Central memory CD8-positive, alpha-beta T cell (primary cell): ENCODE measurements around the gene PHACTR4.
"Not testable (repeated sequence)": the region's sequence is repeated elsewhere in the genome, so short reads cannot be mapped to it uniquely, and the experiment has no call there.

ENCODE experiments used
- ATAC-seq: fragments of 150-1000 bp; cut with Tn5 transposase; replicated peaks from 2 replicates; pipeline ENCODE4 v1.10.0; 2022; ENCODE audit warnings: mild to moderate bottlenecking, moderate FRiP score, moderate number of reproducible peaks; ENCODE audit not compliant: poor library complexity, severe bottlenecking; ENCODE audit errors: extremely low read depth
- DNase-seq, 2 donors: peaks; one replicate each; pipeline ENCODE4 v3.0.0; 2021; ENCODE audit warnings: low spot score in 2 of 2
- H3K27ac Mint-ChIP-seq: one replicate; pipeline ENCODE4 v1.8.0; 2022; ENCODE audit warnings: low read depth, mild to moderate bottlenecking, moderate library complexity, mixed read lengths
- H3K27me3 Mint-ChIP-seq: one replicate; pipeline ENCODE4 v1.8.0; 2022; ENCODE audit warnings: mixed read lengths
- H3K36me3 Mint-ChIP-seq: one replicate; pipeline ENCODE4 v1.8.0; 2022; ENCODE audit warnings: mild to moderate bottlenecking, moderate library complexity, mixed read lengths; ENCODE audit not compliant: insufficient read depth
- H3K4me1 Mint-ChIP-seq: one replicate; pipeline ENCODE4 v1.8.0; 2022; ENCODE audit warnings: mixed read lengths
- H3K4me3 Mint-ChIP-seq: one replicate; pipeline ENCODE4 v1.8.0; 2022; ENCODE audit warnings: mild to moderate bottlenecking, moderate library complexity, mixed read lengths
- H3K9me3 Mint-ChIP-seq: one replicate; pipeline ENCODE4 v1.8.0; 2022; ENCODE audit warnings: mixed read lengths

Gene PHACTR4

DNA sequence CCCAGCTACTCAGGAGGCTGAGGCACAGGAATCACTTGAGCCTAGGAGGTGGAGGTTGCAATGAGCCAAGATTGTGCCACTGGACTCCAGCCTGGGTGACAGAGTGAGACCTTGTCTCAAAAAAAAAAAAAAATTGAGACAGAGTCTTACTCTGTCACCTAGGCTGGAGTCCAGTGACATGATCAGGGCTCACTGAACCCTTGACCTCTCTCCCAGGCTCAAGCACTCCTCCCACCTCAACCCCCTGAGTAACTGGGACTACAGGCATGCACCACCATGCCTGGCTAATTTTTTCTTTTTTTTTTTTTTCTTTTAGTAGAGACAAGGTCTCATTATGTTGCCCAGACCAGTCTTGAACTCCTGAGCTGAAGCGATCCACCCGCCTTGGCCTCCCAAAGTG lies 6.7 kb downstream of the PHACTR4 start:
- H3K4me1 Mint-ChIP-seq: peaks cover 24% of the 10 kb centered on the region
- not testable (repeated sequence) for DNase-seq, H3K9me3 Mint-ChIP-seq, H3K27ac Mint-ChIP-seq, H3K36me3 Mint-ChIP-seq, ATAC-seq, H3K4me3 Mint-ChIP-seq, H3K27me3 Mint-ChIP-seq

DNA sequence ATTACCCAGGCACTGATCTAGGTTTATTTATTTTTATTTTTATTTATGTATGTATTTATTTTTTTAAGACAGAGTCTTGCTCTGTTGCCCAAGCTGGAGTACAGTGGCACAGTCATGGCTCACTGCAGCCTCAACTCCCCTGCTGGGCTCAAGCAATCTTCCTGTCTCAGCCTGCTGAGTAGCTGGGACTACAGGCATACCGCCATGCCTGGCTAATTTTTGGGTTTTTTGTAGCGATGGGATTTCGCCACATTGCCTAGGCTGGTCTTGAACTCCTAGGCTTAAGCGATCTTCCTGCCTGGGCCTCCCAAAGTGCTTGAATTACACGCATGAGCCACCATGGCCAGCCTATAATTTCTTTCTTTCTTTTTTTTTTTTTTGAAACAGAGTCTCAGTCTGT lies 9.4 kb downstream of the PHACTR4 start:
- Mint-ChIP-seq H3K27me3 (no peaks in the 10 kb centered on the region), H3K36me3 (peaks cover 2% of the 10 kb centered on the region), H3K4me3 (no peak overlapping the region), H3K4me1 (peaks cover 32% of the 10 kb centered on the region), H3K27ac (no peak overlapping the region), H3K9me3 (no peaks in the 10 kb centered on the region)
- ATAC-seq (no peak), DNase-seq (no peak)

DNA sequence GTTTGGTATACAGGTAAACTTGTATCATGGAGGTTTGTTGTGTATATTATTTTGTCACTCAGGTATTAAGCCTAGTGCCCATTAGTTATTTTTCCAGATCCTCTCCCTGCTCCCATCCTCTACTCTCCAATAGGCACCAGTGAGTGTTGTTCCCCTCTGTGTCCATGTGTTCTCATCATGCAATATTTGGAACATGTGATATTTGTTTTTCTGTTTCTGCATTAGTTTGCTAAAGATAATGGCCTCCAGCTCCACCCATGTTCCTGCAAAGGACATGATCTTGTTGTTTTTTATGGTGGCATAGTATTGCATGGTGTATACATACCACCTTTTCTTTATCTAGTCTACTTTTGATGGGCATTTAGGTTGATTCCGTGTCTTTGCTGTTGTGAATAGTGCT lies 10.9 kb downstream of the PHACTR4 start:
- H3K4me1 Mint-ChIP-seq: peaks cover 37% of the 10 kb centered on the region
- ATAC-seq (no peak), DNase-seq (no peak)
- H3K4me3 Mint-ChIP-seq: no peak overlapping the region
- no peaks in the 10 kb centered on the region for H3K27me3 Mint-ChIP-seq
- H3K27ac Mint-ChIP-seq: no peak overlapping the region
- H3K9me3 Mint-ChIP-seq: no peaks in the 10 kb centered on the region
- peaks cover 2% of the 10 kb centered on the region for H3K36me3 Mint-ChIP-seq

DNA sequence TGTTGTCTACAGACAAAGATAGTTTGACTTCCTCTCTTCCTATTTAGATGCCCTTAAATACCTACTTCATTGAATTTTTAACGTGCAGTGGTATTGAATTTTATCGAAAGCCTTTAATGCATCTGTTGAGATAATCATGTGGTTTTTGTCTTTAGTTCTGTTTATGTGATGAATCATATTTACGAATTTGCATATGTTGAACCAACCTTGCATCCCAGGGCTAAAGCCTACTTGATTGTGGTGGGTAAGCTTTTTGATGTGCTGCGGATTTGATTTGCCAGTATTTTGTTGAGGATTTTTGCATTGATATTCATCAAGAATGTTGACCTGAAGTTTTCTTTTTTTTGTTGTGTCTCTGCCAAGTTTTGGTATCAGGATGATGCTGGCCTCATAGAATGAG lies 14.2 kb downstream of the PHACTR4 start:
- ATAC-seq, H3K36me3 Mint-ChIP-seq: not testable (repeated sequence)

DNA sequence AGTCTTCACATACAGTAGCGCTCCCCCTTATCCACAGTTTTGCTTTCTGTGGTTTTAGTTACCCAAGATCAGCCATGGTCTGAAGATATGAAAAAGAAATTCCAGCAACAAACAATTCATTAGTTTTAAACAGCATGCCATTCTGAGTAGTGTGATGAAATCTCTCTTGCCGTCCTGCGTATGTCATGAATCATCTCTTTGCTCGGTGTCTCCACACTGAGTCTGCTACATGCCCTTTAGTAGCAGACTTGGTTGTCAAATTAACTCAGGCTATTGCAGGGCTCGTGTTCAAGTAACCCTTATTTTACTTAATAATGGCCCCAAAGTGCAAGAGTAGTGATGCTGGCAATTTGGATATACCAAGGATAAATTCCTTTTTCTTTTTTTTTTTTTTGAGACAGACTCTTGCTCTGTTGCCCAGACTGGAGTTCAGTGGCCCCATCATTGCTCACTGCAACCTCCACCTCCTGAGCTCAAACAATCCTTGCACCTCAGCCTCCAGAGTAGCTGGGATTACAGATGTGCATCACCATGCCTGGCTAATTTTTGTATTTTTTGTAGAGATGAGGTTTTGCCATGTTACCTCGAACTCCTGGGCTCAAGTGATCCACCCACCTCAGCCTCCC lies 22.6 kb downstream of the PHACTR4 start:
- Mint-ChIP-seq H3K27ac (no peak overlapping the region), H3K27me3 (no peaks in the 10 kb centered on the region), H3K36me3 (peaks cover 6% of the 10 kb centered on the region), H3K4me3 (no peak overlapping the region), H3K4me1 (peaks cover 7% of the 10 kb centered on the region), H3K9me3 (no peaks in the 10 kb centered on the region)
- ATAC-seq (no peak), DNase-seq (no peak)

More for the DNA sequence above, 14.2 kb downstream of the PHACTR4 start:
- not testable (repeated sequence) for H3K27ac Mint-ChIP-seq, H3K4me3 Mint-ChIP-seq, H3K27me3 Mint-ChIP-seq, DNase-seq, H3K9me3 Mint-ChIP-seq
- peaks cover 30% of the 10 kb centered on the region for H3K4me1 Mint-ChIP-seq

DNA sequence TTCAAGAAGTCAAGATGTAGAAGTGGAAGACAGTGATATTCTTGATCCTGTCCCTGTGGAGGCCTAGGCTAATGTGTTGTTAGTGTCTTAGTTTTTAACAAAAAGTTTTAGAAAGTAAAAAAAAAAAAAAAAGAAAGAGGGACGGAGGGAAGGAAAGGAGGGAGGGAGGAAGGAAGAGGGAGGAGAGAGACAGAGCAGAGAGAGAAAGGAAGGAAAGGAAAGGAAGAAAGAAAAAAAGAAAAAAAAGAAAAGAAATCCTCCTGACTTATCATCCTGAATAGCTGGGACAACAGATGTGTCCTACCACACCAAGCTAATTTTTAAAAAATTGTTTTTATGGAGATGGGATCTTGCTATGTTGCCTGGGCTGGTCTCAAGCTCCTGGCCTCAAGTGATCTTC lies 24.6 kb downstream of the PHACTR4 start:
- ATAC-seq: no peak

DNA sequence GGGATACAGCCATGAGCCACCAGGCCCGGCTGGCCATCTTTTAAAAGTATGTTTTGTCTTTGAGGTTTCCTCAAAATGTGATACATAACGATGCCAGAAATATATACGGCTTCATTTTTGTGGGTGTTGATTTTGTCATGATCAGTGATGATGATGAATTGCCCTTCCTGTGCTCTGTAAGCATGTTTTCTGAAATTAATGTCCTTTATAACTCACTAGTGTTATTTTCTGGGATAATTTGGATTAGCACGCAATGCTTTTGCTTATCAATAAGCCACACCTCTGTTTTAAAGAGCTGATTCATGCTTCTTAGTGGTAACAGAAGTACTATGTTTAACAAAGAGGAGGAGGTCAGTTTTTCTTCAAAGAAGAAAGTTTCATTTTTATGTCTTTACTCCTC lies 25.6 kb downstream of the PHACTR4 start:
- DNase-seq (no peak), ATAC-seq (no peak)
- no peaks in the 10 kb centered on the region for H3K4me1 Mint-ChIP-seq
- no peak overlapping the region for H3K4me3 Mint-ChIP-seq
- H3K27ac Mint-ChIP-seq: no peak overlapping the region
- H3K27me3 Mint-ChIP-seq: no peaks in the 10 kb centered on the region
- peaks cover 6% of the 10 kb centered on the region for H3K36me3 Mint-ChIP-seq
- H3K9me3 Mint-ChIP-seq: no peaks in the 10 kb centered on the region

More for the DNA sequence above, 24.6 kb downstream of the PHACTR4 start:
- Mint-ChIP-seq H3K4me1 (peaks cover 1% of the 10 kb centered on the region), H3K9me3 (no peaks in the 10 kb centered on the region), H3K36me3 (peaks cover 6% of the 10 kb centered on the region), H3K4me3 (no peak overlapping the region), H3K27me3 (no peaks in the 10 kb centered on the region), H3K27ac (no peak overlapping the region)
- DNase-seq: no peak

DNA sequence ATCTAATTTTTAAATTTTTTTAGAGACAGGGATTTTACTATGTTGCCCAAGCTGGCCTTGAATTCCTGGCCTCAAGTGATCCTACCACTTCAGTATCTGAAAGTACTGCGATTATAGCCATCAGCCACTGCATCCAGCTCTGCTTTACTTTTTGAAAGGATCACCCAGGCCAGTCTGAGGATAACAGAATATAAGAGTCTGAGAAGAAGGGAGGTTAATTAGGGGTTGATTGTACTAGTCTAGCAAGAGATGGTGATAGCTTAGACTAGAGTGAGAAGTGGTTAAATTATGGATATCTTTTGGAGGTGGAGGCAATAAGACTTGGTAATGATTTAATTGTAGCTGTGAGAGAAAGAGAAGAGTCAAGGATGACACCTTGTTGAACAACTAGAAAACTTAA lies 32.2 kb downstream of the PHACTR4 start:
- Mint-ChIP-seq H3K4me1 (peaks cover 17% of the 10 kb centered on the region), H3K4me3 (no peak overlapping the region), H3K9me3 (no peaks in the 10 kb centered on the region), H3K36me3 (peaks cover 2% of the 10 kb centered on the region), H3K27me3 (no peaks in the 10 kb centered on the region), H3K27ac (peak overlapping the region; percentile 2)
- no peak for ATAC-seq
- DNase-seq: no peak

DNA sequence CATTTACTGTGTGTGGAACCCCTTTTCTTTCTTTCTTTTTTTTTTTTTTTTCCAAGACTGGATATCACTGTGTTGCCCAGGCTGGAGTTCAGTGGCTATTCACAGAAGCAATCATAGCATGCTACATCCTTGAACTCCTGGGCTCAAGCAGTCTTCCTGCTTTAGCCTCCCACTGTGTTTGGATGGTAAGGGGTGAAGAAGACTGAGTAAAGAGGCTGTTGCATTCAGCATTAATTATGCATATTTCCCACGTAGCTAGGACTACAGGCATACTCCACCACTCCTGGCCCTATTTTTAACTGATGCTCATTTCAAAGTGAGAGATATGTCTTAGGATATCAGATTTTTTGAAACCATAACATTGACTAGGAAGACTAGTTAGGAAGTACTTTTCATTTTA lies 39.5 kb downstream of the PHACTR4 start:
- no peak for DNase-seq
- no peak for ATAC-seq
- H3K27ac Mint-ChIP-seq: no peak overlapping the region
- H3K4me1 Mint-ChIP-seq: peaks cover 6% of the 10 kb centered on the region
- H3K9me3 Mint-ChIP-seq: no peaks in the 10 kb centered on the region
- no peaks in the 10 kb centered on the region for H3K27me3 Mint-ChIP-seq
- H3K4me3 Mint-ChIP-seq: no peak overlapping the region
- H3K36me3 Mint-ChIP-seq: peaks cover 7% of the 10 kb centered on the region

DNA sequence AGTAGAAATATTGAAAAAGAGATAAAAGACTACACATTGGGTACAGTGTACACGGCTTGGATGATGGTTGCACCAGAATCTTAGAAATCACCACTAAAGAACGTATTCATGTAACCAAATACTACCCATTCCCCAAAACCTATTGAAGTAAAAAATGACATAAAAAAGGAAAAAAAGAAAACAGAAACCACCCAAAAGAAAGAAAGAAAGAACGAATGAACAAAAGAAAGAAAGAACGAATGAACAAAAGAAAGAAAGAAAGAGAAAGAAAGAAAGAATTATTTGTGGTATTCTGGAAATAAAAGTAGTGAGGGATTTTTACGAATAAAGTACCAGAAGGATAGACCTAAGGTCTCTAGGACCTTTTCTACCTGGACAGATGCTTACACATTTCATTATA lies 42.1 kb downstream of the PHACTR4 start:
- no peak overlapping the region for H3K4me3 Mint-ChIP-seq
- no peaks in the 10 kb centered on the region for H3K4me1 Mint-ChIP-seq
- H3K27ac Mint-ChIP-seq: no peak overlapping the region

DNA sequence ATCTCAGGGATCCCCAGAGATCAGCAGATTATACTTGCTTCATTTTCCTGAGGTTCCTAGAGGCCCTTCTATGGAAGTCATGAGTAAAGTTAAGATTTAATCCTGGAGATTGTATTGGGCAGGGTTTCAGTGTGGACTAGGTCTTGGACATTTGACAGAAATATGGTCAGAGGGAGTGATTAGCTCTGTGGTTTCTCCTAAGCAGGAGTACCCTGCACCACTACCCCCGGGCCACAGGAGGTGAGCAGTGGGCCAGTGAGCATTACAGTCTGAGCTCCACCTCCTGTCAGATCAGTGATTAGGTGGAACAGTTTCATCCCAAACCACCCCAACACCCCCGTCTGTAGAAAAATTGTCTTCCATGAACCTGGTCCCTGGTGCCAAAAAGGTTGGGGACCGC lies 43.2 kb downstream of the PHACTR4 start:
- Mint-ChIP-seq H3K36me3 (peaks cover 7% of the 10 kb centered on the region), H3K27ac (no peak overlapping the region), H3K4me1 (peaks cover 4% of the 10 kb centered on the region), H3K4me3 (no peak overlapping the region), H3K27me3 (no peaks in the 10 kb centered on the region), H3K9me3 (no peaks in the 10 kb centered on the region)
- DNase-seq: no peak
- no peak for ATAC-seq

More for the DNA sequence above, 42.1 kb downstream of the PHACTR4 start:
- ATAC-seq (no peak), DNase-seq (no peak)
- peaks cover 7% of the 10 kb centered on the region for H3K36me3 Mint-ChIP-seq
- no peaks in the 10 kb centered on the region for H3K9me3 Mint-ChIP-seq
- H3K27me3 Mint-ChIP-seq: no peaks in the 10 kb centered on the region

DNA sequence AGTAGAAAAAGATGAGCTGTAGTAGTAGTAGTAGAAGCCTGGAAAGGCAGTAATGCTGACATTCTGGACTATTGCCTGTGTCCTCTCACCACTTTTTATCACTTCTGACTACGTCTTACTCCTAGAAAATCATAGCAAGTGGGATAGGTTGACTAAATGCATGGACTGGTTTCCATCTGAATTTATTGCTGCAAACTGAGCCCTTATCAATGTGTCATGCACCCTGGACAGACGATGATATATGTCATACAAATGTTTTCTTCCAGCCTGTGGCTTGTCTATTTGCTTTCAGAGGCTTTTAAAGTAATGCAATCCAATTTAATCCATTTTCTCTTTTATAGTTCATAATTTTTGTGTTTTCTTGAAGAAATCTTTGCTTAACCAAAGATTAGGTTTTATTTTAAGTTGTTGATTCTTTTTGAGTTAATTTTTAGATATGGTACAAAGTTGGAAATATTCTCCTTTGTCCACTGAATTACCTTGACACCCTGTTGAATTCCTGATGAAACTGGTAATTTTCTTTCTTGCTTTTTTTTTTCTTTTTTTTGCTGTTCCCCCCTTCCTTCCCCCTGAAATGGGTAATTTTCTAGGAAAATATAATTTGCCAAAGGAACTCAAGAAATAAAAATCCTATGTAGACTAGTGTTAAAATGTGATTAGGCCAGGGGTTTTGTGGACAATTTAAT lies 47.1 kb downstream of the PHACTR4 start:
- Mint-ChIP-seq H3K4me1 (peaks cover 11% of the 10 kb centered on the region), H3K36me3 (peaks cover 4% of the 10 kb centered on the region), H3K9me3 (no peaks in the 10 kb centered on the region), H3K27me3 (no peaks in the 10 kb centered on the region), H3K27ac (peak overlapping the region; percentile 74), H3K4me3 (no peak overlapping the region)
- ATAC-seq (no peak), DNase-seq (no peak)

DNA sequence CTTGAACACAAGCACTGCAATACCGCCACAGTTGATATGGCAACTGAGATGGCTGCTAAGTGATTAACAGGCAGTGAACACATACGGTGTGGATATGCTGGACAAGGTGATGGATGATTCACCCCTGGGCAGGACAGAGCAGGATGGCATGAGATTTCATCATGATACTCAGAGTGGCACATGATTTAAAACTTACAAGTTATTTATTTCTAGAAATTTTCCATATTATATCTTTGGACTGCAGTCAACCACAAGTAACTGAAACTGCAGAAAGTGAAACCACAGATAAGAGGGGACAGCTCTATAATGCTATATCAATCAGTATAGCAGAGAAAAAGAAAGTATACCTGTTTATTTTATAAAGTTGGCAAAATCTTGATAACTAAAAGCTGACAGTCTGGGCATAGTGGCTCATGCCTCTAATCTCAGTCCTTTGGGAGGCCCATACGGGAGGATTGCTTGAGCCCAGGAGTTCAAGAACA lies 47.9 kb downstream of the PHACTR4 start:
- Mint-ChIP-seq H3K4me3 (no peak overlapping the region), H3K27ac (peak overlapping the region; percentile 74), H3K9me3 (no peaks in the 10 kb centered on the region), H3K27me3 (no peaks in the 10 kb centered on the region), H3K36me3 (peaks cover 2% of the 10 kb centered on the region), H3K4me1 (peaks cover 11% of the 10 kb centered on the region)
- DNase-seq: no peak
- peak; percentile 52 for ATAC-seq
